Activated CD8-positive, alpha-beta memory T cell treated with anti-CD3 and anti-CD28 coated beads for 4 hours (primary cell): ENCODE data around the gene ARHGEF17.
"Not testable (repeated sequence)": the region's sequence is repeated elsewhere in the genome, so short reads cannot be mapped to it uniquely, and the experiment has no call there.

Experiments
- DNase-seq, 2 donors: peaks; one replicate each; pipeline ENCODE4 v3.0.0-alpha.2; 2020; ENCODE audit warnings: low read depth in 2 of 2

Gene ARHGEF17

GRCh38 chr11:73271936-73272679 is 36.0 kb upstream of the ARHGEF17 start, which contains the start of gene P2RY6:
TSS of gene P2RY6 (plus strand) at chr11:73272338. CDS start at chr11:73296519, 24,181 bp downstream.
- no peak for DNase-seq

- no peak for DNase-seq
These were observed 35.4 kb upstream of the ARHGEF17 start for GRCh38 chr11:73272680-73273038.

- no peak for DNase-seq
These were observed 34.7 kb upstream of the ARHGEF17 start for GRCh38 chr11:73273222-73273895.

GRCh38 chr11:73274191-73274590 is 33.9 kb upstream of the ARHGEF17 start:
- not testable (repeated sequence) for DNase-seq

- DNase-seq: no peak
These were observed 33.2 kb upstream of the ARHGEF17 start for GRCh38 chr11:73274722-73275380.

- DNase-seq: no peak
These were observed 32.7 kb upstream of the ARHGEF17 start for GRCh38 chr11:73275381-73275750.

GRCh38 chr11:73277467-73277866 is 30.6 kb upstream of the ARHGEF17 start:
- DNase-seq: no peak

GRCh38 chr11:73280626-73281025 is 27.4 kb upstream of the ARHGEF17 start:
- no peak for DNase-seq

GRCh38 chr11:73281201-73281741 is 26.8 kb upstream of the ARHGEF17 start:
- no peak for DNase-seq

GRCh38 chr11:73281796-73282660 is 26.0 kb upstream of the ARHGEF17 start:
- no peak for DNase-seq

GRCh38 chr11:73283276-73284000 is 24.6 kb upstream of the ARHGEF17 start:
- DNase-seq: no peak

- DNase-seq: no peak
These were observed 24.0 kb upstream of the ARHGEF17 start for GRCh38 chr11:73284106-73284505.

- no peak for DNase-seq
These were observed 22.4 kb upstream of the ARHGEF17 start for GRCh38 chr11:73285721-73286120.

- DNase-seq: no peak
These were observed 21.8 kb upstream of the ARHGEF17 start for GRCh38 chr11:73286240-73286810.

- no peak for DNase-seq
These were observed 20.5 kb upstream of the ARHGEF17 start for GRCh38 chr11:73287400-73288101.

GRCh38 chr11:73288192-73288872 is 19.7 kb upstream of the ARHGEF17 start:
- no peak for DNase-seq

GRCh38 chr11:73288873-73289707 is 19.0 kb upstream of the ARHGEF17 start:
- no peak for DNase-seq

GRCh38 chr11:73290536-73290935 is 17.5 kb upstream of the ARHGEF17 start:
- DNase-seq: no peak
